ENCODE data around the gene RNH1. TPM values are rescaled to one million over a fixed set of nuclear protein-coding genes. Genes with fewer than 3 reads are reported as not detected.

Gene RNH1
- total RNA-seq, 4 donors from 2014 or later, result 191 to 259 (median 231) TPM

GRCh38 chr11:486189-486588, 20.9 kb downstream of the RNH1 start:
- DNase-seq, result no peak
- intact Hi-C loops (cut with DNase I), result no loop called here
- no peak overlapping the region for H3K4me3 ChIP-seq (replicated peaks in 1 of 3)
- TF ChIP-seq POLR2A (IDR thresholded peaks at IDR 0.05) (no peak), CTCF (IDR thresholded peaks at IDR 0.05) (no peak)
- WGBS, 2 donors, result 93 to 95% methylated on average over 20 to 23 of the region's 23 CpGs
- H3K27ac ChIP-seq, result no peak overlapping the region
- peaks cover 4 to 10% of the 10 kb centered on the region in 2 donors for H3K36me3 ChIP-seq
- H3K9me3 ChIP-seq, result no peaks in the 10 kb centered on the region
- H3K27me3 ChIP-seq, result no peaks in the 10 kb centered on the region
- no peaks in the 10 kb centered on the region for H3K4me1 ChIP-seq

GRCh38 chr11:484616-485015, 22.4 kb downstream of the RNH1 start:
- WGBS, 2 donors, result 95 to 96% methylated on average over 37 to 38 of the region's 38 CpGs
- Histone ChIP-seq H3K27ac (no peak overlapping the region), H3K4me3 (replicated peaks in 1 of 3) (no peak overlapping the region), H3K27me3 (no peaks in the 10 kb centered on the region), H3K9me3 (no peaks in the 10 kb centered on the region), H3K36me3 (peaks cover 0 to 1% of the 10 kb centered on the region in 2 donors), H3K4me1 (no peaks in the 10 kb centered on the region)
- no peak for DNase-seq
- TF ChIP-seq CTCF (IDR thresholded peaks at IDR 0.05) (no peak), POLR2A (IDR thresholded peaks at IDR 0.05) (no peak)
- intact Hi-C loops (cut with DNase I), result no loop called here

- H3K4me3 ChIP-seq (replicated peaks in 1 of 3), result no peak overlapping the region
- no peaks in the 10 kb centered on the region for H3K36me3 ChIP-seq
- H3K27me3 ChIP-seq, result no peaks in the 10 kb centered on the region
- no peaks in the 10 kb centered on the region for H3K4me1 ChIP-seq
- TF ChIP-seq CTCF (IDR thresholded peaks at IDR 0.05), result no peak
- TF ChIP-seq POLR2A (IDR thresholded peaks at IDR 0.05), result no peak
- no peak overlapping the region for H3K27ac ChIP-seq
- intact Hi-C loops (cut with DNase I), result no loop called here
- 93 to 99% methylated on average over 8 to 13 of the region's 13 CpGs for WGBS, 2 donors
- H3K9me3 ChIP-seq, result no peaks in the 10 kb centered on the region
- DNase-seq, result no peak
Measured at GRCh38 chr11:479311-479710, 27.7 kb downstream of the RNH1 start.

- DNase-seq, result no peak
- Histone ChIP-seq H3K4me3 (replicated peaks in 1 of 3) (no peak overlapping the region), H3K9me3 (no peaks in the 10 kb centered on the region), H3K27me3 (no peaks in the 10 kb centered on the region), H3K27ac (no peak overlapping the region), H3K4me1 (no peaks in the 10 kb centered on the region), H3K36me3 (no peaks in the 10 kb centered on the region)
- intact Hi-C loops (cut with DNase I), result no loop called here
- no peak for TF ChIP-seq POLR2A (IDR thresholded peaks at IDR 0.05)
- TF ChIP-seq CTCF (IDR thresholded peaks at IDR 0.05), result no peak
- WGBS, 2 donors, result 82 to 91% methylated on average over 11 to 15 of the region's 16 CpGs
Measured at GRCh38 chr11:477052-477715, 29.9 kb downstream of the RNH1 start.

- H3K36me3 ChIP-seq, result no peaks in the 10 kb centered on the region
- no peak for DNase-seq
- H3K27me3 ChIP-seq, result no peaks in the 10 kb centered on the region
- no peaks in the 10 kb centered on the region for H3K9me3 ChIP-seq
- TF ChIP-seq POLR2A (IDR thresholded peaks at IDR 0.05), result no peak
- TF ChIP-seq CTCF (IDR thresholded peaks at IDR 0.05), result no peak
- H3K4me1 ChIP-seq, result no peaks in the 10 kb centered on the region
- intact Hi-C loops (cut with DNase I), result no loop called here
- WGBS, 2 donors, result 92 to 100% methylated on average over 7 to 15 of the region's 15 CpGs
- H3K4me3 ChIP-seq (replicated peaks in 1 of 3), result no peak overlapping the region
- H3K27ac ChIP-seq, result no peak overlapping the region
Measured at GRCh38 chr11:476416-476815, 30.6 kb downstream of the RNH1 start.

Data from thyroid gland (tissue), 4 donors.